GM12878 (cell line): ENCODE measurements around the gene ZC3H6.

Experiments
- ASH2L ChIP-seq: fragments of 300-600, 200-600 bp; sonication (generic); IDR thresholded peaks from 2 replicates; pipeline ENCODE4 v1.6.1; 2017; ENCODE audit warnings: low read depth, mild to moderate bottlenecking, borderline replicate concordance
- NFIC ChIP-seq: IDR thresholded peaks from 2 replicates; pipeline ENCODE4 v1.6.1; 2012; ENCODE audit warnings: low read depth, mild to moderate bottlenecking, inconsistent platforms, low read length, moderate library complexity
- POLR2AphosphoS5 ChIP-seq: IDR thresholded peaks from 2 replicates; pipeline ENCODE4 v1.6.1; 2011; ENCODE audit warnings: mild to moderate bottlenecking, low read length, inconsistent platforms
- TAF1 ChIP-seq: IDR thresholded peaks from 2 replicates; pipeline ENCODE4 v1.6.1; 2011; ENCODE audit warnings: mild to moderate bottlenecking, low read depth, low read length, borderline replicate concordance

DNA sequence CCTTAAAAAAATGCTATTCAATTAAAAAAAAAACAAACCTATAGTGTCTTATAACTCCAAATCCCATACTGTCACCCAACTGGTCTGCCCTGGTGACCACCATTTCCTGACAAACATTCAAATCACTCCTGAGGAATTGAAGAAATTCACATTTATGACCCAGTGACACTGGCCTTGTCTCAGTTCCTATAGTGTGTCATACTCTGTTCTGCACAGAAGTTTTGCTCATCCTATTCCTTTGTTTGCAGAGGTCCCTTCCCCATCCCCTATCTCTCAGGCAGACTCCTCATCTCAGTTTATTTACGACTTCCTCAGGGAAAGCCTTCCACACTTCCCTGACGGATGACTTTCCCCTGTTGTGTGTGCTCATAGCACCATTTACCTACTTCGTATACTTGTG is 14.7 kb downstream of the ZC3H6 start:
- TF ChIP-seq NFIC = no peak
- no peak for TF ChIP-seq TAF1
- no peak for TF ChIP-seq POLR2AphosphoS5
- TF ChIP-seq ASH2L = no peak
